ENCODE data around the gene ULK3.

Gene ULK3

GRCh38 chr15:74843445-74843828 is 481 bp upstream of the ULK3 start:
- Histone ChIP-seq H3K9me3 (ENCODE audit: control insufficient read depth in 2 of 2, low read length in 2 of 2) (no peaks in the 10 kb centered on the region), H3K4me1 (ENCODE audit: control insufficient read depth in 2 of 2, insufficient read depth in 2 of 2, low read length in 2 of 2) (peaks cover 23 to 27% of the 10 kb centered on the region in 2 donors), H3K27me3 (ENCODE audit: control insufficient read depth in 2 of 2, insufficient read depth in 2 of 2, low read length in 2 of 2) (no peaks in the 10 kb centered on the region), H3K27ac (ENCODE audit: low read depth in 2 of 2, low read length in 2 of 2) (peak overlapping the region; percentile 75 to 81), H3K4me3 (ENCODE audit: low read length in 2 of 2) (peak overlapping the region; percentile 61 to 90), H3K36me3 (ENCODE audit: control insufficient read depth in 2 of 2, insufficient read depth in 2 of 2, low read length in 2 of 2) (peaks cover 36 to 59% of the 10 kb centered on the region in 2 donors), H3K9ac (ENCODE audit: low read depth in 1 of 2, low read length in 2 of 2) (peak overlapping the region; percentile 56 to 91)

GRCh38 chr15:74841891-74842373 is 1.0 kb downstream of the ULK3 start:
- Histone ChIP-seq H3K27ac (ENCODE audit: low read depth in 2 of 2, low read length in 2 of 2) (no peak overlapping the region), H3K4me3 (ENCODE audit: low read length in 2 of 2) (peak overlapping the region; percentile 88 to 90), H3K9ac (ENCODE audit: low read depth in 1 of 2, low read length in 2 of 2) (peak overlapping the region; percentile 80 to 91), H3K27me3 (ENCODE audit: control insufficient read depth in 2 of 2, insufficient read depth in 2 of 2, low read length in 2 of 2) (no peaks in the 10 kb centered on the region), H3K9me3 (ENCODE audit: control insufficient read depth in 2 of 2, low read length in 2 of 2) (no peaks in the 10 kb centered on the region), H3K4me1 (ENCODE audit: control insufficient read depth in 2 of 2, insufficient read depth in 2 of 2, low read length in 2 of 2) (peaks cover 23 to 27% of the 10 kb centered on the region in 2 donors), H3K36me3 (ENCODE audit: control insufficient read depth in 2 of 2, insufficient read depth in 2 of 2, low read length in 2 of 2) (peaks cover 22 to 54% of the 10 kb centered on the region in 2 donors)

GRCh38 chr15:74840851-74841775 is 1.8 kb downstream of the ULK3 start:
- Histone ChIP-seq H3K4me3 (ENCODE audit: low read length in 2 of 2) (peak overlapping the region in 1 of 2 donors; percentile 88), H3K4me1 (ENCODE audit: control insufficient read depth in 2 of 2, insufficient read depth in 2 of 2, low read length in 2 of 2) (peaks cover 23 to 27% of the 10 kb centered on the region in 2 donors), H3K27ac (ENCODE audit: low read depth in 2 of 2, low read length in 2 of 2) (no peak overlapping the region), H3K9me3 (ENCODE audit: control insufficient read depth in 2 of 2, low read length in 2 of 2) (no peaks in the 10 kb centered on the region), H3K9ac (ENCODE audit: low read depth in 1 of 2, low read length in 2 of 2) (no peak overlapping the region), H3K36me3 (ENCODE audit: control insufficient read depth in 2 of 2, insufficient read depth in 2 of 2, low read length in 2 of 2) (peaks cover 22 to 57% of the 10 kb centered on the region in 2 donors), H3K27me3 (ENCODE audit: control insufficient read depth in 2 of 2, insufficient read depth in 2 of 2, low read length in 2 of 2) (no peaks in the 10 kb centered on the region)

- H3K27me3 ChIP-seq (ENCODE audit: control insufficient read depth in 2 of 2, insufficient read depth in 2 of 2, low read length in 2 of 2) = no peaks in the 10 kb centered on the region
- H3K4me1 ChIP-seq (ENCODE audit: control insufficient read depth in 2 of 2, insufficient read depth in 2 of 2, low read length in 2 of 2) = peaks cover 23 to 29% of the 10 kb centered on the region in 2 donors
- no peak overlapping the region for H3K27ac ChIP-seq (ENCODE audit: low read depth in 2 of 2, low read length in 2 of 2)
- no peak overlapping the region for H3K9ac ChIP-seq (ENCODE audit: low read depth in 1 of 2, low read length in 2 of 2)
- peaks cover 19 to 50% of the 10 kb centered on the region in 2 donors for H3K36me3 ChIP-seq (ENCODE audit: control insufficient read depth in 2 of 2, insufficient read depth in 2 of 2, low read length in 2 of 2)
- no peak overlapping the region for H3K4me3 ChIP-seq (ENCODE audit: low read length in 2 of 2)
- H3K9me3 ChIP-seq (ENCODE audit: control insufficient read depth in 2 of 2, low read length in 2 of 2) = no peaks in the 10 kb centered on the region
Measured at GRCh38 chr15:74839526-74840395, 3.2 kb downstream of the ULK3 start.

GRCh38 chr15:74838746-74839525 is 4.0 kb downstream of the ULK3 start:
- H3K27me3 ChIP-seq (ENCODE audit: control insufficient read depth in 2 of 2, insufficient read depth in 2 of 2, low read length in 2 of 2) = no peaks in the 10 kb centered on the region
- peaks cover 14 to 43% of the 10 kb centered on the region in 2 donors for H3K36me3 ChIP-seq (ENCODE audit: control insufficient read depth in 2 of 2, insufficient read depth in 2 of 2, low read length in 2 of 2)

GRCh38 chr15:74838137-74838516 is 4.8 kb downstream of the ULK3 start:
- Histone ChIP-seq H3K36me3 (ENCODE audit: control insufficient read depth in 2 of 2, insufficient read depth in 2 of 2, low read length in 2 of 2) (peaks cover 14 to 43% of the 10 kb centered on the region in 2 donors), H3K4me1 (ENCODE audit: control insufficient read depth in 2 of 2, insufficient read depth in 2 of 2, low read length in 2 of 2) (peaks cover 13 to 21% of the 10 kb centered on the region in 2 donors), H3K4me3 (ENCODE audit: low read length in 2 of 2) (no peak overlapping the region), H3K27me3 (ENCODE audit: control insufficient read depth in 2 of 2, insufficient read depth in 2 of 2, low read length in 2 of 2) (no peaks in the 10 kb centered on the region), H3K27ac (ENCODE audit: low read depth in 2 of 2, low read length in 2 of 2) (no peak overlapping the region), H3K9ac (ENCODE audit: low read depth in 1 of 2, low read length in 2 of 2) (no peak overlapping the region), H3K9me3 (ENCODE audit: control insufficient read depth in 2 of 2, low read length in 2 of 2) (no peaks in the 10 kb centered on the region)

More at GRCh38 chr15:74838746-74839525, 4.0 kb downstream of the ULK3 start:
- Histone ChIP-seq H3K9ac (ENCODE audit: low read depth in 1 of 2, low read length in 2 of 2) (no peak overlapping the region), H3K27ac (ENCODE audit: low read depth in 2 of 2, low read length in 2 of 2) (no peak overlapping the region), H3K9me3 (ENCODE audit: control insufficient read depth in 2 of 2, low read length in 2 of 2) (no peaks in the 10 kb centered on the region), H3K4me3 (ENCODE audit: low read length in 2 of 2) (no peak overlapping the region), H3K4me1 (ENCODE audit: control insufficient read depth in 2 of 2, insufficient read depth in 2 of 2, low read length in 2 of 2) (peaks cover 21 to 25% of the 10 kb centered on the region in 2 donors)

GRCh38 chr15:74837482-74838136 is 5.3 kb downstream of the ULK3 start:
- Histone ChIP-seq H3K27me3 (ENCODE audit: control insufficient read depth in 2 of 2, insufficient read depth in 2 of 2, low read length in 2 of 2) (no peaks in the 10 kb centered on the region), H3K36me3 (ENCODE audit: control insufficient read depth in 2 of 2, insufficient read depth in 2 of 2, low read length in 2 of 2) (peaks cover 14 to 43% of the 10 kb centered on the region in 2 donors), H3K9ac (ENCODE audit: low read depth in 1 of 2, low read length in 2 of 2) (no peak overlapping the region), H3K4me3 (ENCODE audit: low read length in 2 of 2) (no peak overlapping the region), H3K4me1 (ENCODE audit: control insufficient read depth in 2 of 2, insufficient read depth in 2 of 2, low read length in 2 of 2) (peaks cover 17 to 25% of the 10 kb centered on the region in 2 donors), H3K27ac (ENCODE audit: low read depth in 2 of 2, low read length in 2 of 2) (no peak overlapping the region), H3K9me3 (ENCODE audit: control insufficient read depth in 2 of 2, low read length in 2 of 2) (no peaks in the 10 kb centered on the region)

GRCh38 chr15:74836846-74837245 is 6.1 kb downstream of the ULK3 start:
- peaks cover 14 to 43% of the 10 kb centered on the region in 2 donors for H3K36me3 ChIP-seq (ENCODE audit: control insufficient read depth in 2 of 2, insufficient read depth in 2 of 2, low read length in 2 of 2)
- H3K4me1 ChIP-seq (ENCODE audit: control insufficient read depth in 2 of 2, insufficient read depth in 2 of 2, low read length in 2 of 2) = peaks cover 19 to 25% of the 10 kb centered on the region in 2 donors
- H3K27ac ChIP-seq (ENCODE audit: low read depth in 2 of 2, low read length in 2 of 2) = no peak overlapping the region
- no peak overlapping the region for H3K9ac ChIP-seq (ENCODE audit: low read depth in 1 of 2, low read length in 2 of 2)
- H3K4me3 ChIP-seq (ENCODE audit: low read length in 2 of 2) = no peak overlapping the region
- H3K27me3 ChIP-seq (ENCODE audit: control insufficient read depth in 2 of 2, insufficient read depth in 2 of 2, low read length in 2 of 2) = no peaks in the 10 kb centered on the region
- H3K9me3 ChIP-seq (ENCODE audit: control insufficient read depth in 2 of 2, low read length in 2 of 2) = no peaks in the 10 kb centered on the region

- no peak overlapping the region for H3K4me3 ChIP-seq (ENCODE audit: low read length in 2 of 2)
- H3K27me3 ChIP-seq (ENCODE audit: control insufficient read depth in 2 of 2, insufficient read depth in 2 of 2, low read length in 2 of 2) = no peaks in the 10 kb centered on the region
- H3K27ac ChIP-seq (ENCODE audit: low read depth in 2 of 2, low read length in 2 of 2) = no peak overlapping the region
- no peak overlapping the region for H3K9ac ChIP-seq (ENCODE audit: low read depth in 1 of 2, low read length in 2 of 2)
- H3K36me3 ChIP-seq (ENCODE audit: control insufficient read depth in 2 of 2, insufficient read depth in 2 of 2, low read length in 2 of 2) = peaks cover 12 to 33% of the 10 kb centered on the region in 2 donors
- no peaks in the 10 kb centered on the region for H3K9me3 ChIP-seq (ENCODE audit: control insufficient read depth in 2 of 2, low read length in 2 of 2)
- H3K4me1 ChIP-seq (ENCODE audit: control insufficient read depth in 2 of 2, insufficient read depth in 2 of 2, low read length in 2 of 2) = peaks cover 10 to 25% of the 10 kb centered on the region in 2 donors
Measured at GRCh38 chr15:74835312-74835823, 7.6 kb downstream of the ULK3 start.

Measured in mucosa of rectum (tissue), 2 donors.